Gastrocnemius medialis (tissue), 4 donors: ENCODE measurements around the gene SLC35F5.
"Not testable (repeated sequence)": the region's sequence is repeated elsewhere in the genome, so short reads cannot be mapped to it uniquely, and the experiment has no call there.

ENCODE experiments used
- POLR2A ChIP-seq, 2 donors: fragments of 450-650 bp; IDR thresholded peaks; one replicate each; pipeline ENCODE4 v1.6.1; 2017; ENCODE audit warnings: antibody characterized with exemption in 2 of 2, mild to moderate bottlenecking in 2 of 2, moderate library complexity in 2 of 2
- TF ChIP-seq, protein P1 (sequence below), 5 experiments: fragments of 450-650 bp in 3 of 5; fragments of 200-600 bp in 2 of 5; sonication (generic) in 2 of 5; IDR thresholded peaks in 4 of 5; conservative IDR thresholded peaks in 1 of 5; 1 replicate in 4 of 5; 2 replicates in 1 of 5; pipeline ENCODE4 v1.5.1; 2016 to 2019; ENCODE audit warnings: antibody characterized with exemption in 5 of 5, mild to moderate bottlenecking in 3 of 5, moderate library complexity in 3 of 5

DNA sequence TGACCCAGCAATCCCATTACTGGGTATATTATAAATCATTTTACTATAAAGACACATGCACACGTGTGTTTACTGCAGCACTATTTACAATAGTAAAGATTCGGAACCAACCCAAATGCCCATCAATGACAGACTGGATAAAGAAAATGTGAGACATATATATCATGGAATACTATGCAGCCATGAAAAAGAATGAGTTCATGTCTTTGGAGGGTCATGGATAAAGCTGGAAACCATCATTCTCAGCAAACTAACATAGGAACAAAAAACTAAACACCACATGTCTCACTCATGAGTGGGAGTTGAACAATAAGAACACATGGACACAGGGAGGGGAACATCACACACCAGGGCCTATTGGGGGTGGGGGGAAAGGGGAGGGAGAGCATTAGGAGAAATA lies 58.2 kb downstream of the SLC35F5 start:
- TF ChIP-seq, protein P1, sequence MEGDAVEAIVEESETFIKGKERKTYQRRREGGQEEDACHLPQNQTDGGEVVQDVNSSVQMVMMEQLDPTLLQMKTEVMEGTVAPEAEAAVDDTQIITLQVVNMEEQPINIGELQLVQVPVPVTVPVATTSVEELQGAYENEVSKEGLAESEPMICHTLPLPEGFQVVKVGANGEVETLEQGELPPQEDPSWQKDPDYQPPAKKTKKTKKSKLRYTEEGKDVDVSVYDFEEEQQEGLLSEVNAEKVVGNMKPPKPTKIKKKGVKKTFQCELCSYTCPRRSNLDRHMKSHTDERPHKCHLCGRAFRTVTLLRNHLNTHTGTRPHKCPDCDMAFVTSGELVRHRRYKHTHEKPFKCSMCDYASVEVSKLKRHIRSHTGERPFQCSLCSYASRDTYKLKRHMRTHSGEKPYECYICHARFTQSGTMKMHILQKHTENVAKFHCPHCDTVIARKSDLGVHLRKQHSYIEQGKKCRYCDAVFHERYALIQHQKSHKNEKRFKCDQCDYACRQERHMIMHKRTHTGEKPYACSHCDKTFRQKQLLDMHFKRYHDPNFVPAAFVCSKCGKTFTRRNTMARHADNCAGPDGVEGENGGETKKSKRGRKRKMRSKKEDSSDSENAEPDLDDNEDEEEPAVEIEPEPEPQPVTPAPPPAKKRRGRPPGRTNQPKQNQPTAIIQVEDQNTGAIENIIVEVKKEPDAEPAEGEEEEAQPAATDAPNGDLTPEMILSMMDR (IDR thresholded peaks at IDR 0.05 in 4 of 5, conservative IDR thresholded peaks at IDR 0.05 in 1 of 5) = not testable (repeated sequence)
- TF ChIP-seq POLR2A (IDR thresholded peaks at IDR 0.05) = not testable (repeated sequence)
